HG03521 (cell line): ENCODE measurements around the gene KSR1.
"Not testable (repeated sequence)": the region's sequence is repeated elsewhere in the genome, so short reads cannot be mapped to it uniquely, and the experiment has no call there.

Source experiments
- ATAC-seq: cut with Tn5 transposase; IDR thresholded peaks from one replicate; pipeline ENCODE4 v1.9.1; 2021; ENCODE audit warnings: mild to moderate bottlenecking, moderate library complexity; ENCODE audit not compliant: unreplicated experiment

The KSR1 gene

GRCh38 chr17:27628376-27628775, 172.1 kb downstream of the KSR1 start:
- no peak for ATAC-seq

GRCh38 chr17:27629260-27629659, 173.0 kb downstream of the KSR1 start:
- not testable (repeated sequence) for ATAC-seq

- ATAC-seq, result peak; percentile 49
Measured at GRCh38 chr17:27630607-27631410, 174.6 kb downstream of the KSR1 start, which contains the start of gene LGALS9. LGALS9 (plus strand) TSS chr17:27631188; CDS start chr17:27631266, 78 bp downstream.

- peak; percentile 51 for ATAC-seq
Measured at GRCh38 chr17:27631411-27631760, 175.1 kb downstream of the KSR1 start.

GRCh38 chr17:27631897-27632725, 175.9 kb downstream of the KSR1 start:
- ATAC-seq, result no peak

GRCh38 chr17:27632766-27633165, 176.5 kb downstream of the KSR1 start:
- ATAC-seq, result not testable (repeated sequence)

GRCh38 chr17:27633312-27634025, 177.2 kb downstream of the KSR1 start:
- no peak for ATAC-seq

GRCh38 chr17:27634026-27634335, 177.7 kb downstream of the KSR1 start:
- no peak for ATAC-seq

GRCh38 chr17:27634776-27635175, 178.5 kb downstream of the KSR1 start:
- no peak for ATAC-seq

- ATAC-seq, result no peak
Measured at GRCh38 chr17:27635275-27635823, 179.1 kb downstream of the KSR1 start.

- ATAC-seq, result not testable (repeated sequence)
Measured at GRCh38 chr17:27636005-27636520, 179.8 kb downstream of the KSR1 start.

- ATAC-seq, result not testable (repeated sequence)
Measured at GRCh38 chr17:27637818-27638217, 181.6 kb downstream of the KSR1 start.

- not testable (repeated sequence) for ATAC-seq
Measured at GRCh38 chr17:27638415-27638914, 182.2 kb downstream of the KSR1 start.

GRCh38 chr17:27640790-27641189, 184.5 kb downstream of the KSR1 start:
- no peak for ATAC-seq

- no peak for ATAC-seq
Measured at GRCh38 chr17:27644586-27644985, 188.3 kb downstream of the KSR1 start.

- not testable (repeated sequence) for ATAC-seq
Measured at GRCh38 chr17:27645621-27646020, 189.4 kb downstream of the KSR1 start.

- no peak for ATAC-seq
Measured at GRCh38 chr17:27646232-27646631, 190.0 kb downstream of the KSR1 start.

- ATAC-seq, result no peak
Measured at GRCh38 chr17:27647765-27648164, 191.5 kb downstream of the KSR1 start.

GRCh38 chr17:27649111-27649571, 192.9 kb downstream of the KSR1 start:
- not testable (repeated sequence) for ATAC-seq

GRCh38 chr17:27649929-27650328, 193.7 kb downstream of the KSR1 start:
- ATAC-seq, result no peak

GRCh38 chr17:27650836-27651235, 194.6 kb downstream of the KSR1 start:
- ATAC-seq, result no peak
